Measurements from ENCODE around the gene SPEN.
"Not testable (repeated sequence)": the region's sequence is repeated elsewhere in the genome, so short reads cannot be mapped to it uniquely, and the experiment has no call there.

The SPEN gene

DNA sequence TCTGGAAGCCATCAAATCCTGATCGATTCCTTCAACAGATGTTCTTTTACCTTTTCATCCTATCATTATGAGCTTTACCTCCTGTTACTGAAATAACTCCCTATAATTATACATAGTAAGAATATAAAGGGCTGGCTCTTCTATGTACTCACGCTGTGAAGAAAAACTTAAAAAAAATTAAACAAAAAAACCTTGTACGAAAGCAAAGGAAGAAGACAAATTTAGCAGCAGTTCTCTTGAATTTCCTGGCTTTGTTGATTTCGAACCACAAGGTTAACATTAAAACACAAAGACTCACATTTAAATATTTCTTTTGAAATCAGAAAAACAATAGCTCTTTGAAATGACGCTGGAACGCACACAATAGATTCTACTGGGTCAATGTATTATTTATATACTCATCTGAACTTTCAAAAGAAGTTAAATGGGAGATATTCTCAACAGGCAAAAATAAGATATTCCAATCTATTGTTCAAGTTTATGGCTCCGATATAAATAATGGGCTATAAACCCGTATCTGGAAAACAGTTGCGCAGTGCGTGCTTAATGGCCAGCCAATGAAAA is 13.6 kb upstream of the SPEN start:
- no peak for DNase-seq

- DNase-seq = peak; percentile 90
Measured at GRCh38 chr1:15834406-15835204, 12.9 kb upstream of the SPEN start.

GRCh38 chr1:15835205-15835740 is 12.2 kb upstream of the SPEN start:
- DNase-seq = no peak

GRCh38 chr1:15835741-15836510 is 11.6 kb upstream of the SPEN start:
- peak; percentile 99 for DNase-seq

DNA sequence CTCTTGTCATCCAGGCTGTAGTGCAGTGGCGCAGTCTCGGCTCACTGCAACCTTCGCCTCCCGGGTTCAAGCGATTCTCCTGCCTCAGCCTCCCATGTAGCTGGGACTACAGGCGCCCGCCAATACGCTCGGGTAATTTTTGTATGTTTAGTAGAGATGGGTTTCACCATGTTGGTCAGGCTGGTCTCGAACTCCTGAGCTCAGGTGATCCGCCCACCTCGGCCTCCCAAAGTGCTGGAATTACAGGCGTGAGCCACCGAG is 11.1 kb upstream of the SPEN start:
- DNase-seq = not testable (repeated sequence)

- no peak for DNase-seq
Measured at GRCh38 chr1:15836772-15837669, 10.5 kb upstream of the SPEN start.

GRCh38 chr1:15837931-15838330 is 9.6 kb upstream of the SPEN start:
- no peak for DNase-seq

GRCh38 chr1:15838721-15839120 is 8.8 kb upstream of the SPEN start:
- no peak for DNase-seq

GRCh38 chr1:15843826-15844572 is 3.5 kb upstream of the SPEN start:
- no peak for DNase-seq

- DNase-seq = not testable (repeated sequence)
Measured at GRCh38 chr1:15846056-15846455, 1.5 kb upstream of the SPEN start.

GRCh38 chr1:15847893-15848142 is 311 bp downstream of the SPEN start:
- DNase-seq = no peak

DNA sequence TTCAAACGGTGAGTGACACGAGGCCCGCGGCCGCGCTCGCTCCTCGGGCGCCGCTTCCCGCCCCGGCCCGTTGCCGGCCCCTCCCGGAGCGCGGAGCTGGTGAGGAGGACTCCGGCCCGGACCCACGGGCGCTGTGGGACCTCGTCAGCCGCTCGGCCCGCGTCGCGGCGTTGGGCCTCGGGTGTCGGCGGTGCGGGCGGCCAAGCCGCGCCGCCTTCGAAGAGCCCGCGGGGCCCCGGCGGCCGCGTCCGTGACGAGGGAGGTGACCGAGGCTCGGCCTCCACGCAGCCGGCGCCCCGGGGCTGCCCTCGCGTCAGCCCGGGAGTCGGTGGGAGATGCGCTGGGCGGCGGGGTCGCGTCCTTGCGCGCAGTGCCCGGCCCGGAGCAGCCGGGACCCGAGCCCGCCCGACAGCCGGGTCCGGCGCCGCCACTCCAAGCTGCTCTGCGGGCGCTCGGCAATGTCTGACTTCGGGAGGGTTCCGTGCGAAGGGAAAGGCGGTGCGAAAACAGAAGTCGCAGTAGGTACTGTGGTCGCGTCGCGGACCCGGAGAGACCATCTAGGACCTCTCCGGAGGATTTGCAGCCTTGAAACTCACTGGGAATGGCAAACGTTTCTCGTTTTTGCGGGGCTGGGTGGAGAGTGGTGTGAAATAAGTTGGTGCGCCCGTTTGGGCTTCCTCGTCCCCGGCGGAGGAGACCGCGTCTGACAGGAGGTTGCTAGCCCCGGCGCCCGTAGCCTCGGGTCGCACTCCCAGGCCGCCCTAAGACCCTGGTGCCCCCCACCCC is 829 bp downstream of the SPEN start:
- peak; percentile 38 for DNase-seq

GRCh38 chr1:15848929-15849774 is 1.6 kb downstream of the SPEN start:
- peak; percentile 84 for DNase-seq

DNA sequence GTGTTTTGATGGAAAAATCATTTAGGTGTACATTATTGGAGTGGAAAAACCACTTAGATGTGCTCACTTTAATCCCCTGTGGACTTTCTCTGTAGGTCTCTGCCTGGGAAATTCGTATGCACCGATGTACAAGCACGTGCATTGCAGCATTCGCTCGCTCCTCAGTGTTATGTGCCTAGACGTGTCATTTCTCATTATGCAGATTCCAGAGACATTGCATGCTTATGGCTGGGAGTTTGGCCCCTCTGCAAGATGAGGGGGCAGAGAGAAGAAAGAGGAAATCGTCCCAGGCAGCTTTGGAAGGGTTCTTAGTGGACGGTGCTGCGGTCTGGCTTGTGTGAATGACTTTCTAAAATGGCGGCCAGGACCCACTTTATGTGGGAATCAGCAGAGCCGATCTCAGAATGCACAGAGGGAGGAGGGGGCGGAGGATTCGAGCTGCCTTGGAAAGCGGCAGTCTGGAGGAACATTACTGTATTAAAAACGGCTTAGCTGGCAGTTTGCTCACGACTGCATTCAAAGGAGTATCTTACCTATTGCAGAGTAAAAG is 2.3 kb downstream of the SPEN start:
- peak; percentile 74 for DNase-seq

DNA sequence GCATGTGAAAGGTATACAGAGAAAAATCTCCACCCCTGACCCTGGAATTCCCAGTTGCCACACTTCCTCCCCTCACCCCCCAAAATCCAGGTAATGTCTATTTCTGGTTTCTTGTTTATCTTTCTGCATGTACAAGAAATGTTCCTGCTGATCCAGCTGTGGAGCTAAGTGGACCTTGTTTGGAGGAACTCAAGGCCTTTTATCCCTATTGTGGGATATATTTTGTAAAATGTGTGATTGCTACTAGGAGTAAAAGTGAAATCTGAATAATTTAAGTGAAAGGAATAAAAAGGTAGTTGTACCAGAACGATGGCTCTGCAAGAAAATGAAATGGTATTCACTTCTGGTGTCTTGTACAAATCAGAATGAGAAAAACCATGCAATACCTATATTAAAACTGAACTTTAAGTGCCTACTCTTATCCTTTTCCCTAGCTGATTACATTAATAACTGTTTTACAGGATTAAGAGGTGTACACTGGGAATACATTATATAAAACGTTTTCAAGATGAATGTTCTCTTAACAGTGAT is 3.0 kb downstream of the SPEN start:
- DNase-seq = no peak

GRCh38 chr1:15851210-15852035 is 3.9 kb downstream of the SPEN start:
- no peak for DNase-seq

DNA sequence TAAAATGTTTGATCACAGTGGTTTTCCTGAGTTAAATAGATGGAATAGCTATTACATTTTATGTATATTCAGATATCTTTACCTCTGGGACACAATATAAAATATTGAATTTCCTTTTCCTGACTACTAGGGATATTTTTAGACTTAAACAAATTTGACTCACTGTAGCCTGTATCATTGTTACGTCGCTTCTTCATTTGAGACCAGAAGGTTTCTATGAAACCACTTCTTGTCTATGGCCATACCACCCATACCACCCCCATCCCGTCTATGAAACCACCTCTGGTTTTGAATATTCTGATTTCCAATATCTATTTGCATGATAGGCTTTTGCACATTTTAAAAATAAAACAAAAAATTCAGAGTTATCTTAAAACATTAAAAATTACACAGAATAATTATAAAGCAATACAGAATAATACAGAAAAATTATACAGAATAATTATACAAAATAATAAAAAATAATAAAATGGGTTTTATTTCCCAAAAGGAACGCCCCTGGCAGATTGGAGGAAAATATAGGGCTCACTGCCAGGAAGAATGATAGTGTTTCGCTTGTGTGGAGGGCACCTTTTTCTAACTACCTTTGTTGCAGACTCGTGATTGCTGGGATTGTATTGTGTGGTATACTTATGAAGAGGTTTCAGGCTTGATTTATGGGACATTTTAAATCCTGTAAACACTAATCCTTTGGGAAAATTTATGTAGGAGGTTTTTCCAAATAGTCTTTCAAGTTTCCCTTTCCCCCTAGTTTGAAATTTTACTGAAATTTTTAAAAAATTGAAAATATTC is 4.7 kb downstream of the SPEN start:
- peak; percentile 50 for DNase-seq

DNA sequence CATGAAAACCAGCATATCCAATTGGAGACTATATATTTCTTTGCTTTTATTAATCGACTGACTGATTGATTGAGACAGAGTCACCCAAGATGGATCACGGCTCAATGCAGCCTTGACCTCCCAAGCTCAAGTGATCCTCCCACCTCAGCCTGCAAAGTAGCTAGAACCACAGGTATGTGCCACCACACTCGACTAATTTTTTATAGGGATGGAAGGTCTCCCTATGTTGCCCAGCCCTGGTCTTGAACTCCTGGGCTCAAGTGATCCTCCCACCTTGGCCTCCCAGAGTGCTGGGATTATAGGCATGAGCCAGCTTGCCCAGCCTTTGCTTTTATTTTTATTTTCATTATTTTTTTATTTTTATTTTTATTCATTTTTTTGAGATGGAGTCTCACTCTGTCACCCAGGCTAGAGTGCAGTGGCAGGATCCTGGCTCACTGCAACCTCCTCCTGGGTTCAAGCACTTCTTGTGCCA is 5.4 kb downstream of the SPEN start:
- no peak for DNase-seq

Data from fibroblast of skin of back (primary cell).